ENCODE results near the gene SAMD5. TPM values are rescaled to one million over a fixed set of nuclear protein-coding genes. Genes with fewer than 3 reads are reported as not detected.

SAMD5 gene
- total RNA-seq, 1 donor from 2014 or later: 1.5 TPM

- Mint-ChIP-seq H3K9me3 (no peaks in the 10 kb centered on the region), H3K27ac (ENCODE audit: unreplicated experiment) (no peak overlapping the region), H3K4me1 (peaks cover 7% of the 10 kb centered on the region), H3K27me3 (ENCODE audit: low read depth) (no peaks in the 10 kb centered on the region), H3K4me3 (no peak overlapping the region), H3K36me3 (ENCODE audit: low read depth) (no peaks in the 10 kb centered on the region)
- DNase-seq (ENCODE audit: low read depth, low spot score): no peak
- TF ChIP-seq CTCF (conservative IDR thresholded peaks at IDR 0.05): no peak
Observed at GRCh38 chr6:147528511-147529145, 20.1 kb downstream of the SAMD5 start.

- no peak overlapping the region for H3K4me3 Mint-ChIP-seq
Observed at GRCh38 chr6:147530132-147531060, 21.9 kb downstream of the SAMD5 start.

GRCh38 chr6:147531321-147531720, 22.8 kb downstream of the SAMD5 start:
- TF ChIP-seq CTCF (conservative IDR thresholded peaks at IDR 0.05): no peak
- Mint-ChIP-seq H3K4me1 (peaks cover 7% of the 10 kb centered on the region), H3K36me3 (ENCODE audit: low read depth) (no peaks in the 10 kb centered on the region), H3K9me3 (no peaks in the 10 kb centered on the region), H3K27me3 (ENCODE audit: low read depth) (no peaks in the 10 kb centered on the region), H3K4me3 (no peak overlapping the region), H3K27ac (ENCODE audit: unreplicated experiment) (no peak overlapping the region)
- no peak for DNase-seq (ENCODE audit: low read depth, low spot score)

More at GRCh38 chr6:147530132-147531060, 21.9 kb downstream of the SAMD5 start:
- no peaks in the 10 kb centered on the region for H3K27me3 Mint-ChIP-seq (ENCODE audit: low read depth)
- H3K36me3 Mint-ChIP-seq (ENCODE audit: low read depth): no peaks in the 10 kb centered on the region
- H3K27ac Mint-ChIP-seq (ENCODE audit: unreplicated experiment): no peak overlapping the region
- H3K9me3 Mint-ChIP-seq: no peaks in the 10 kb centered on the region
- DNase-seq (ENCODE audit: low read depth, low spot score): no peak
- H3K4me1 Mint-ChIP-seq: peaks cover 7% of the 10 kb centered on the region
- TF ChIP-seq CTCF (conservative IDR thresholded peaks at IDR 0.05): no peak

GRCh38 chr6:147534116-147534860, 25.8 kb downstream of the SAMD5 start:
- H3K9me3 Mint-ChIP-seq: no peaks in the 10 kb centered on the region
- no peaks in the 10 kb centered on the region for H3K27me3 Mint-ChIP-seq (ENCODE audit: low read depth)
- H3K36me3 Mint-ChIP-seq (ENCODE audit: low read depth): no peaks in the 10 kb centered on the region
- peak overlapping the region; percentile 43 for H3K27ac Mint-ChIP-seq (ENCODE audit: unreplicated experiment)
- H3K4me1 Mint-ChIP-seq: peaks cover 7% of the 10 kb centered on the region
- TF ChIP-seq CTCF (conservative IDR thresholded peaks at IDR 0.05): no peak
- no peak overlapping the region for H3K4me3 Mint-ChIP-seq
- no peak for DNase-seq (ENCODE audit: low read depth, low spot score)

- no peak overlapping the region for H3K27ac Mint-ChIP-seq (ENCODE audit: unreplicated experiment)
- H3K9me3 Mint-ChIP-seq: no peaks in the 10 kb centered on the region
- no peaks in the 10 kb centered on the region for H3K4me1 Mint-ChIP-seq
- no peak for DNase-seq (ENCODE audit: low read depth, low spot score)
- H3K27me3 Mint-ChIP-seq (ENCODE audit: low read depth): no peaks in the 10 kb centered on the region
- no peak for TF ChIP-seq CTCF (conservative IDR thresholded peaks at IDR 0.05)
- H3K4me3 Mint-ChIP-seq: no peak overlapping the region
- no peaks in the 10 kb centered on the region for H3K36me3 Mint-ChIP-seq (ENCODE audit: low read depth)
Observed at GRCh38 chr6:147538821-147539220, 30.3 kb downstream of the SAMD5 start.

All from neural crest cell (in vitro differentiated cells).